A673 (cell line): ENCODE measurements around the gene ABCA12. TPM values are rescaled to one million over a fixed set of nuclear protein-coding genes. Genes with fewer than 3 reads are reported as not detected.

Experiments used
- BruUV-seq: library from RNA; stranded (reverse); fragments of 400-500 nt; replicated peaks from 2 replicates; lab custom pipeline; 2021; lab: Mats Ljungman, UMichigan
- CTCF ChIA-PET: fragments of 300-600 bp; sonication (Branson Sonifier 250); formaldehyde crosslinking; loops from one replicate; lab custom pipeline; 2022; ENCODE audit warnings: antibody characterized with exemption; lab: Charles Lee
- POLR2A ChIA-PET: fragments of 300-600 bp; sonication (Branson Sonifier 250); formaldehyde crosslinking; loops from one replicate; lab custom pipeline; 2022; ENCODE audit warnings: antibody characterized with exemption; ENCODE audit not compliant: low non-redundant PET; lab: Charles Lee
- DNase-seq: peaks from one replicate; pipeline ENCODE4 v3.0.0-alpha.2; 2015; ENCODE audit warnings: low spot score
- H3K27ac ChIP-seq: fragments of 200-600 bp; sonication (generic); 2 replicates; pipeline ENCODE4 v1.5.1; 2016; ENCODE audit warnings: mixed run types, low read depth, mild to moderate bottlenecking, mixed read lengths, antibody characterized with exemption, low read length; ENCODE audit not compliant: poor library complexity, severe bottlenecking
- H3K27me3 ChIP-seq: fragments of 200-600 bp; sonication (generic); replicated peaks from 2 replicates; pipeline ENCODE4 v1.6.1; 2017; ENCODE audit warnings: mixed run types, low read depth, mild to moderate bottlenecking, mixed read lengths, antibody characterized with exemption, low read length; ENCODE audit not compliant: insufficient read depth, poor library complexity
- H3K36me3 ChIP-seq: fragments of 200-600 bp; sonication (generic); 2 replicates; pipeline ENCODE4 v1.6.1; 2016; ENCODE audit warnings: mixed run types, mild to moderate bottlenecking, mixed read lengths, antibody characterized with exemption, low read length; ENCODE audit not compliant: insufficient read depth, poor library complexity, severe bottlenecking
- H3K4me1 ChIP-seq: fragments of 200-600 bp; sonication (generic); 2 replicates; pipeline ENCODE4 v1.6.1; 2017; ENCODE audit warnings: mixed run types, mild to moderate bottlenecking, mixed read lengths, antibody characterized with exemption, low read length; ENCODE audit not compliant: insufficient read depth, poor library complexity, severe bottlenecking
- H3K4me3 ChIP-seq: fragments of 200-600 bp; sonication (generic); 2 replicates; pipeline ENCODE4 v1.5.1; 2016; ENCODE audit warnings: low read depth, mixed run types, mild to moderate bottlenecking, mixed read lengths, low read length; ENCODE audit not compliant: poor library complexity, severe bottlenecking
- H3K9me3 ChIP-seq: fragments of 200-600 bp; sonication (generic); 2 replicates; pipeline ENCODE4 v1.6.1; 2016; ENCODE audit warnings: mixed run types, low read depth, mild to moderate bottlenecking, mixed read lengths, antibody characterized with exemption, low read length; ENCODE audit not compliant: poor library complexity, severe bottlenecking
- CTCF ChIP-seq: fragments of 300-800, 200-600 bp; sonication (generic); conservative IDR thresholded peaks from 2 replicates; pipeline ENCODE4 v1.5.1; 2017; ENCODE audit warnings: low read depth, mild to moderate bottlenecking, antibody characterized with exemption, low read length, moderate library complexity, mixed read lengths
- EZH2 ChIP-seq: fragments of 200-600 bp; sonication (generic); IDR thresholded peaks from 2 replicates; pipeline ENCODE4 v1.6.1; 2017; ENCODE audit warnings: borderline replicate concordance, low read depth, mild to moderate bottlenecking, mixed read lengths, antibody characterized with exemption, low read length; ENCODE audit not compliant: poor library complexity, severe bottlenecking
- intact Hi-C: fragments of 100-400 bp; cut with micrococcal nuclease; formaldehyde crosslinking; loops from one replicate; pipeline ENCODE4 v1.10.0; 2022; ENCODE audit not compliant: unreplicated experiment
- total RNA-seq: library from RNA; stranded (reverse); gene quantifications from 2 replicates; pipeline ENCODE4 v1.2.3, GENCODE V29; 2021

Gene ABCA12
- total RNA-seq, 1 experiment from 2014 or later, result not detected

GRCh38 chr2:214987261-214987660 lies 151.2 kb downstream of the ABCA12 start:
- no peak for TF ChIP-seq EZH2
- no peak for TF ChIP-seq CTCF
- H3K27me3 ChIP-seq, result no peaks in the 10 kb centered on the region
- intact Hi-C loops, result no loop called here
- H3K9me3 ChIP-seq, result no peaks in the 10 kb centered on the region
- no peak overlapping the region for H3K4me3 ChIP-seq
- no peaks in the 10 kb centered on the region for H3K36me3 ChIP-seq
- POLR2A ChIA-PET, result no interaction called here
- no peaks in the 10 kb centered on the region for H3K4me1 ChIP-seq
- H3K27ac ChIP-seq, result no peak overlapping the region
- no TSS peak for BruUV-seq
- CTCF ChIA-PET, result no interaction called here
- DNase-seq, result no peak

GRCh38 chr2:214985619-214986018 lies 152.8 kb downstream of the ABCA12 start:
- TF ChIP-seq CTCF, result no peak
- TF ChIP-seq EZH2, result no peak
- ChIA-PET CTCF (no interaction called here), POLR2A (no interaction called here)
- no peaks in the 10 kb centered on the region for H3K9me3 ChIP-seq
- no peak overlapping the region for H3K27ac ChIP-seq
- no peaks in the 10 kb centered on the region for H3K4me1 ChIP-seq
- no peaks in the 10 kb centered on the region for H3K36me3 ChIP-seq
- H3K4me3 ChIP-seq, result no peak overlapping the region
- H3K27me3 ChIP-seq, result no peaks in the 10 kb centered on the region
- DNase-seq, result no peak
- no TSS peak for BruUV-seq
- intact Hi-C loops, result no loop called here

- no peak overlapping the region for H3K4me3 ChIP-seq
- intact Hi-C loops, result no loop called here
Observed at GRCh38 chr2:214966420-214966819, 172.0 kb downstream of the ABCA12 start.

More at GRCh38 chr2:214966420-214966819, 172.0 kb downstream of the ABCA12 start:
- Histone ChIP-seq H3K27ac (no peak overlapping the region), H3K36me3 (no peaks in the 10 kb centered on the region), H3K9me3 (no peaks in the 10 kb centered on the region), H3K4me1 (no peaks in the 10 kb centered on the region), H3K27me3 (no peaks in the 10 kb centered on the region)
- TF ChIP-seq CTCF (no peak), EZH2 (no peak)
- ChIA-PET CTCF (no interaction called here), POLR2A (no interaction called here)
- no TSS peak for BruUV-seq
- DNase-seq, result no peak
